HCT116 (cell line): Measurements from ENCODE around the gene FSTL4. TPM values are rescaled to one million over a fixed set of nuclear protein-coding genes. Genes with fewer than 3 reads are reported as not detected.

Experiments
- ATAC-seq: fragments of 200-7000 bp; cut with Tn5 transposase; 2 replicates; pipeline ENCODE4 v1.9.1; 2020; ENCODE audit warnings: mild to moderate bottlenecking, moderate library complexity
- BruUV-seq: library from RNA; stranded (reverse); fragments of 400-500 nt; replicated peaks from 2 replicates; lab custom pipeline; 2021; lab: Mats Ljungman, UMichigan
- CTCF ChIA-PET: fragments of 300-600 bp; sonication (Branson Sonifier 250); formaldehyde crosslinking; loops from one replicate; lab custom pipeline; 2021; ENCODE audit warnings: antibody characterized with exemption; lab: Charles Lee
- POLR2A ChIA-PET: fragments of 300-600, 350-600 bp; sonication (Branson Sonifier 250); formaldehyde crosslinking; loops from one replicate; lab custom pipeline; 2021; ENCODE audit warnings: antibody characterized with exemption; lab: Charles Lee
- RAD21 ChIA-PET, 2 experiments: fragments of 300-600 bp; sonication (Branson Sonifier 250); formaldehyde crosslinking; loops; one replicate each; lab custom pipeline; 2023; ENCODE audit warnings: low total read pairs in 2 of 2; ENCODE audit not compliant: uncharacterized antibody in 2 of 2, unreplicated experiment in 2 of 2, low non-redundant PET in 1 of 2; lab: Charles Lee
- DNase-seq: peaks from one replicate; pipeline ENCODE4 v3.0.0-alpha.2; 2010; ENCODE audit warnings: low read depth, low spot score
- H2AFZ ChIP-seq: fragments of 200-600 bp; shearing (Covaris generic), sonication (generic); 2 replicates; pipeline ENCODE4 v1.6.1; 2017; ENCODE audit warnings: low read depth, mixed run types, mixed read lengths, antibody characterized with exemption, low read length; ENCODE audit not compliant: poor library complexity, severe bottlenecking
- H3K27ac ChIP-seq: 2 replicates; pipeline ENCODE4 v1.5.1; 2012; ENCODE audit warnings: low read depth, low read length
- H3K27me3 ChIP-seq: fragments of 200-600 bp; sonication (generic); 2 replicates; pipeline ENCODE4 v1.6.1; 2016; ENCODE audit warnings: mixed run types, low read length, mixed read lengths; ENCODE audit not compliant: insufficient read depth
- H3K36me3 ChIP-seq, 2 experiments: fragments of 200-500 bp in 1 of 2; fragments of 200-600 bp in 1 of 2; sonication (Bioruptor generic) in 1 of 2; sonication (generic) in 1 of 2; 2 replicates each; pipeline versions ENCODE4 v1.5.1 to v1.6.1; 2014 to 2016; ENCODE audit warnings: low read length in 2 of 2, inconsistent platforms in 1 of 2, mixed read lengths in 1 of 2, mixed run types in 1 of 2; ENCODE audit not compliant: insufficient read depth in 2 of 2, control insufficient read depth in 1 of 2
- H3K4me1 ChIP-seq, 2 experiments: fragments of 200-600 bp in 1 of 2; sonication (generic) in 1 of 2; 2 replicates each; pipeline versions ENCODE4 v1.5.1 to v1.6.1; 2012 to 2017; ENCODE audit warnings: low read length in 2 of 2, inconsistent platforms in 1 of 2, mild to moderate bottlenecking in 1 of 2, mixed read lengths in 1 of 2, mixed run types in 1 of 2, moderate library complexity in 1 of 2; ENCODE audit not compliant: insufficient read depth in 2 of 2, control insufficient read depth in 1 of 2
- H3K4me2 ChIP-seq: fragments of 200-600 bp; sonication (generic); 2 replicates; pipeline ENCODE4 v1.6.1; 2017; ENCODE audit warnings: mixed run types, low read length, mixed read lengths
- H3K4me3 ChIP-seq, 2 experiments: fragments of 200-600 bp in 1 of 2; sonication (generic) in 1 of 2; replicated peaks in 1 of 2; 2 replicates each; pipeline ENCODE4 v1.5.1; 2011 to 2016; ENCODE audit warnings: low read length in 2 of 2, control low read depth in 1 of 2, low read depth in 1 of 2, mild to moderate bottlenecking in 1 of 2, mixed read lengths in 1 of 2, mixed run types in 1 of 2
- H3K79me2 ChIP-seq: fragments of 200-600 bp; sonication (generic); 2 replicates; pipeline ENCODE4 v1.6.1; 2017; ENCODE audit warnings: mild to moderate bottlenecking, mixed run types, low read length, moderate library complexity, mixed read lengths; ENCODE audit not compliant: insufficient read depth
- H3K9ac ChIP-seq: fragments of 200-600 bp; sonication (generic); 2 replicates; pipeline ENCODE4 v1.6.1; 2016; ENCODE audit warnings: low read length, mixed read lengths
- H3K9me2 ChIP-seq: fragments of 200-600 bp; sonication (generic), shearing (Covaris generic); 2 replicates; pipeline ENCODE4 v1.6.1; 2017; ENCODE audit warnings: mixed run types, mild to moderate bottlenecking, moderate library complexity; ENCODE audit not compliant: insufficient read depth
- H3K9me3 ChIP-seq, 2 experiments: fragments of 200-500 bp in 1 of 2; fragments of 200-600 bp in 1 of 2; sonication (Bioruptor generic) in 1 of 2; sonication (generic) in 1 of 2; 2 replicates each; pipeline ENCODE4 v1.6.1; 2014 to 2017; ENCODE audit warnings: low read length in 2 of 2, mixed read lengths in 2 of 2, inconsistent platforms in 1 of 2, low read depth in 1 of 2, mild to moderate bottlenecking in 1 of 2, mixed run types in 1 of 2, moderate library complexity in 1 of 2; ENCODE audit not compliant: control insufficient read depth in 1 of 2, insufficient read depth in 1 of 2
- H4K20me1 ChIP-seq: fragments of 200-600 bp; sonication (generic), shearing (Covaris generic); 2 replicates; pipeline ENCODE4 v1.6.1; 2017; ENCODE audit warnings: mixed run types, mild to moderate bottlenecking, moderate library complexity; ENCODE audit not compliant: insufficient read depth
- ATF3 ChIP-seq: IDR thresholded peaks from 2 replicates; pipeline ENCODE4 v1.6.1; 2012
- CBX3 ChIP-seq: IDR thresholded peaks from 2 replicates; pipeline ENCODE4 v1.6.1; 2012; ENCODE audit warnings: low read depth
- CEBPB ChIP-seq: IDR thresholded peaks from 2 replicates; pipeline ENCODE4 v1.6.1; 2012; ENCODE audit warnings: low read depth
- CTCF ChIP-seq, 3 experiments: fragments of 200-600 bp in 1 of 3; sonication (generic) in 1 of 3; IDR thresholded peaks in 2 of 3; conservative IDR thresholded peaks in 1 of 3; 2 replicates each; pipeline ENCODE4 v1.5.1; 2012 to 2017; ENCODE audit warnings: low read depth in 2 of 3, low read length in 2 of 3, antibody characterized with exemption in 1 of 3, borderline replicate concordance in 1 of 3, control low read depth in 1 of 3, mild to moderate bottlenecking in 1 of 3, mixed read lengths in 1 of 3, mixed run types in 1 of 3, moderate library complexity in 1 of 3; ENCODE audit not compliant: insufficient read depth in 1 of 3
- EGR1 ChIP-seq: IDR thresholded peaks from 2 replicates; pipeline ENCODE4 v1.6.1; 2012; ENCODE audit warnings: low read depth
- EZH2 ChIP-seq: fragments of 200-600 bp; sonication (generic); IDR thresholded peaks from 2 replicates; pipeline ENCODE4 v1.6.1; 2017; ENCODE audit warnings: antibody characterized with exemption, mixed run types
- FOSL1 ChIP-seq: IDR thresholded peaks from 2 replicates; pipeline ENCODE4 v1.6.1; 2012; ENCODE audit warnings: low read depth
- POLR2A ChIP-seq: IDR thresholded peaks from 2 replicates; pipeline ENCODE4 v1.7.0; 2011; ENCODE audit warnings: borderline replicate concordance; ENCODE audit not compliant: insufficient read depth, insufficient read length; ENCODE audit errors: extremely low read depth
- RAD21 ChIP-seq: IDR thresholded peaks from 2 replicates; pipeline ENCODE4 v1.6.1; 2012; ENCODE audit warnings: low read depth, mild to moderate bottlenecking
- REST ChIP-seq: IDR thresholded peaks from 2 replicates; pipeline ENCODE4 v1.6.1; 2012; ENCODE audit warnings: low read depth
- SIN3A ChIP-seq: IDR thresholded peaks from 2 replicates; pipeline ENCODE4 v1.6.1; 2012; ENCODE audit warnings: low read depth
- SRF ChIP-seq: IDR thresholded peaks from 2 replicates; pipeline ENCODE4 v1.6.1; 2012; ENCODE audit warnings: low read depth
- YY1 ChIP-seq: IDR thresholded peaks from 2 replicates; pipeline ENCODE4 v1.6.1; 2011; ENCODE audit warnings: low read length, low read depth, moderate library complexity, mild to moderate bottlenecking; ENCODE audit not compliant: insufficient replicate concordance; ENCODE audit errors: extremely low read depth
- ZFX ChIP-seq: fragments of 450-650 bp; IDR thresholded peaks from 2 replicates; pipeline ENCODE4 v1.6.1; 2017
- ZNF274 ChIP-seq: fragments of 200-500 bp; sonication (Bioruptor generic); IDR thresholded peaks from 2 replicates; pipeline ENCODE4 v1.6.1; 2014; ENCODE audit warnings: mild to moderate bottlenecking, low read depth, low read length, inconsistent platforms
- intact Hi-C: fragments of 100-400 bp; cut with micrococcal nuclease; formaldehyde crosslinking; loops from 2 replicates; pipeline ENCODE4 v1.10.0; 2022
- total RNA-seq: library from RNA; stranded (reverse); gene quantifications from one replicate; pipeline ENCODE4 v1.2.1, GENCODE V29; 2021; ENCODE audit not compliant: unreplicated experiment

FSTL4 gene
- total RNA-seq, 1 experiment from 2014 or later: 0.37 TPM

GRCh38 chr5:133644000-133644865 lies 31.9 kb upstream of the FSTL4 start:
- Histone ChIP-seq H3K36me3 (no peaks in the 10 kb centered on the region), H3K9me3 (no peaks in the 10 kb centered on the region), H3K4me1 (no peaks in the 10 kb centered on the region), H3K27me3 (peaks cover 88% of the 10 kb centered on the region), H3K4me3 (no peak overlapping the region), H3K79me2 (no peaks in the 10 kb centered on the region), H3K27ac (no peak overlapping the region), H2AFZ (no peak overlapping the region), H3K4me2 (no peak overlapping the region), H4K20me1 (no peaks in the 10 kb centered on the region), H3K9me2 (no peaks in the 10 kb centered on the region), H3K9ac (no peak overlapping the region)
- BruUV-seq: no TSS peak
- CTCF ChIA-PET: no interaction called here
- intact Hi-C loops: no loop called here
- POLR2A ChIA-PET: no interaction called here
- TF ChIP-seq CTCF (IDR thresholded peaks at IDR 0.05 in 2 of 3, conservative IDR thresholded peaks at IDR 0.05 in 1 of 3; ENCODE audit: borderline replicate concordance in 1 of 3, insufficient read depth in 1 of 3, low read depth in 2 of 3, low read length in 2 of 3) (no peak), RAD21 (no peak), ZFX (no peak), YY1 (no peak), POLR2A (no peak)
- ATAC-seq: no peak
- RAD21 ChIA-PET: no interaction called here
- no peak for DNase-seq

- ATAC-seq (no peak), DNase-seq (no peak)
- CTCF ChIA-PET: no interaction called here
- intact Hi-C loops: no loop called here
- Histone ChIP-seq H4K20me1 (no peaks in the 10 kb centered on the region), H3K27me3 (peaks cover 86% of the 10 kb centered on the region), H3K9me3 (no peaks in the 10 kb centered on the region), H2AFZ (no peak overlapping the region), H3K79me2 (no peaks in the 10 kb centered on the region), H3K4me2 (no peak overlapping the region), H3K9ac (no peak overlapping the region), H3K4me3 (no peak overlapping the region), H3K9me2 (no peaks in the 10 kb centered on the region), H3K36me3 (no peaks in the 10 kb centered on the region), H3K4me1 (no peaks in the 10 kb centered on the region), H3K27ac (no peak overlapping the region)
- POLR2A ChIA-PET: no interaction called here
- no TSS peak for BruUV-seq
- RAD21 ChIA-PET: no interaction called here
- TF ChIP-seq YY1 (no peak), ATF3 (no peak), CBX3 (no peak), CEBPB (no peak), FOSL1 (no peak), REST (no peak), SRF (no peak), ZNF274 (no peak), SIN3A (no peak), EGR1 (no peak), EZH2 (no peak)
Measured at GRCh38 chr5:133643365-133643764, 31.0 kb upstream of the FSTL4 start.
